GM19351 (cell line): ENCODE data around the gene C1QL2.

Experiments
- ATAC-seq: cut with Tn5 transposase; IDR thresholded peaks from one replicate; pipeline ENCODE4 v1.9.1; 2021; ENCODE audit warnings: mild to moderate bottlenecking, moderate library complexity; ENCODE audit not compliant: unreplicated experiment

Gene C1QL2

DNA sequence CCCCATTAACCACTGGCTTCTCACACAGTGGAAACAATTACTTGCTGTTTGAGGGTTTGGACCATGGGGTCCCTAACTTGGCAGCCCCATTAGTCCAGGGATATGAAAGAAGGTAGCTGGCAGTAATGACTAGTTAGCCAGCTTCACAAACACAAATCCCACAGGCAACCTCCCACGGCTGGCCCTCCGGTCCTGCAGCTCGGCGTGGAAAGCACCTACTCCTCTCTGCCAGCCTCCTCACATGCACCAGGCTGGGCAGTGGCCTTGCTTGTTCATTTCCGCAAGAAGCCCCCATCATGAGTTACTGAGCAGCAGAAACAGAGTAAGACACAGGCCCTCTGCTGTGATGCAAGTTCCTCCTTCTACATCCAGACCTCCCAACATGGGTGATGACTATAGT lies 13.7 kb downstream of the C1QL2 start:
- no peak for ATAC-seq

GRCh38 chr2:119142824-119143223 lies 15.7 kb downstream of the C1QL2 start:
- ATAC-seq: no peak

GRCh38 chr2:119137502-119137901 lies 21.0 kb downstream of the C1QL2 start:
- no peak for ATAC-seq

DNA sequence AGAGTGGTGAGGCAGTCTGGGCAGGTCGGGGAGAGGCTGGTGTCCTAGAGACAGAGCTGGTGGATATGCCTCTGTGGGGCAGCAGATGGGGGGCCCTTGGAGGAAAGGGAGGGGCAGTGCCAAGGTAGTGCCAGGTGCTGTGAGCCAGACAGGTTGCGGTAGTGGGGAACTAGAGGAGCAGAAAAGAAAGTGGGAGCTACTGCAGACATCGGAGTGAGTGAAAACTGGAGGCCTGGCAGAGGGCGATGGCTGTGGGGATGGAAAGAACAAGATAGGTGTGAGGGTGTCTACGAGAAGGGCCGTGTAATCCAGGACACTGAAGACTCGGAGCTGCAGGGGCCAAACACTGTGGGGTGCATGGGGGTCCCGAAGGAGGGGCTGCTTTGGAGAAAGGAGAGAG lies 21.7 kb downstream of the C1QL2 start:
- no peak for ATAC-seq

DNA sequence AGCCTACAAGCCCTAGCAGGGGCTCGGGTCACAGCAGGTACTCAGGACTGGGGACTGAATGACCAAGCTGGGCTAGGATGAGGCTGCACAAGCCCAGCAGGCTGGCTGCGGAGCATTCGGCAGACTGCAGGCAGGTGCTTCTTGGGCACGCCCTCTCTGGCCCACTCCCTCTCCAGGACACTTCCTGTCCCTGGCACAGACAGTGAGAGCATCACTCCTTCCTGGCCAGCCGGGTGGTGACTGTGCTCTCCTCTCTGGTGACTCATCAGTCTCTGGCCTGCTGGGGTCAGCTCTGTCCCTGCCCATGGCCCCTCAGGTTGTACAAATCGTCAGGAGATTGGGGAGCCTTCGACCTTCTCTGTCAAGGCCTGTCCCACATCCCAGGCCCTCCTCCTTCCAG lies 22.5 kb downstream of the C1QL2 start:
- no peak for ATAC-seq

DNA sequence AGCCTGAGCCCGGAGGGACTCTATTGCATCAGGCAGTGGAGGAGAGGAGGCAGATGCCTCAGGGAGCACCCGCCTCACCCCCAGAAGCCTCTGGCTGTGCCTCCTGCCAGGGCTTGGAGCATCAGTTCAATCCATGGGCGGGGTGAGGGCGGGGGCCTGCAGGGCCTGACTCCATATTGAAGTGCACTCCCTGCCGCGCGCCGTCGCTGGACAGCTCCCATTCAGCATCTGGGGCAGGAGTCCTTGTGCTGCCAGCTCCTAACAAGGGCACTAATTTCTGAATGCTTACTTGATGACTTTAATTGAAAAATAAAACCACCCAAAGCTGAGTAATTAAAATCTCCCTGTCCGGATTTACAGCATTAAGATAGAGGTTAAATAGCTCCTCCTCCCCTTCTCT lies 23.8 kb downstream of the C1QL2 start:
- ATAC-seq: no peak

- ATAC-seq: no peak
Measured at GRCh38 chr2:119126650-119127049, 31.9 kb downstream of the C1QL2 start.

- ATAC-seq: no peak
Measured at GRCh38 chr2:119123389-119123788, 35.2 kb downstream of the C1QL2 start.

DNA sequence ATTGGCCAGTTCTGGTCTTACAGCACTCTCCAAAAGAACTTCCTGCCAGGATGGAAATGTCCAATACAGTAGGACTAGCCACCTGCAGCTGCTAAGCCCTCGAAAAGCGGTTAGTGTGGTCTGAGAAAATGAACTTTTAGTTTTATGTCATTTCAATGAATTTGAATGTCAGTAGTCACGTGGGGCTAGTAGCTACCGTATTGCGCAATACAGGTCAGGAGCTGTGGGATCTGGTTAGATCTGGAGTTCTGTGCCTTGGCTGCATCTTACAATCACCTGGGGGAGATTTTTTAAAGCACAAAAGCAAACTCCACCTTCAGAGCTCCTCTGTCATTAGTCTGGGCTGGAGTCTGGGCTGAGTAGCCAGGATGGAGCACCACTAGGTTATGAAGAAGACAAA lies 35.9 kb downstream of the C1QL2 start:
- ATAC-seq: no peak

GRCh38 chr2:119119999-119120756 lies 38.4 kb downstream of the C1QL2 start:
- ATAC-seq: no peak

DNA sequence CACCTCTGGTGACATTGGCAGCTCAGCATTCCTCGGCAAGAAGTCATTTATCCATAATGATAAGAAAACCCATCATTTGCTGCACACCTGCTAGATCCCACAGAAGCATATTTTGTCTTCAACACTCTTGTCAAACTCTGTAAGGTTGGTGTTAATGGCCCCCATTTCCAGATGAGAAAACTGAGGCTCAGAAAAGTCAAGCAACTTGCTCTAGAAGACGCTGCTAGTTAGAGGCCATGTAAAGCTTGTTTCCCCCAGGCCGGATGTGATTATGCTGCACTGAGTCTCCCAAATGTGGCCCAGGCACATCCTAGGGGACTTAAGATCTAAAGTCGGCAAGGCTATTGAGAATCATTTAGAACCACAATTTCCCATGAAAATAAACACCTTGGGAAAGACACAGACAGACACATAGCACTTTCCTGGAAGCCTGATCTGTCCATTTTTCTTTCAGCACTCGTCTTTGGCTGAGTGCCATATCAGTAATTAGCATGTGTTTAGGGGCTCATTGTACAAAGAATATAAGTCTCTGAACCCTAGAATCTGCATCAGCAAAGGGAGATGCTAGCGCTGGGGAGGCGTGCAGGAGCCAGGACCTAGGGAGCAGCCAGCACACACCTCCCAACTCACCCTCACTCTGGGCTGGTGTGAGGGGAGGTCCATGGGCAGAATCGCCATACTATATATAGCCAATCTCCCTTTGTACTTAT lies 39.3 kb downstream of the C1QL2 start:
- ATAC-seq: no peak

DNA sequence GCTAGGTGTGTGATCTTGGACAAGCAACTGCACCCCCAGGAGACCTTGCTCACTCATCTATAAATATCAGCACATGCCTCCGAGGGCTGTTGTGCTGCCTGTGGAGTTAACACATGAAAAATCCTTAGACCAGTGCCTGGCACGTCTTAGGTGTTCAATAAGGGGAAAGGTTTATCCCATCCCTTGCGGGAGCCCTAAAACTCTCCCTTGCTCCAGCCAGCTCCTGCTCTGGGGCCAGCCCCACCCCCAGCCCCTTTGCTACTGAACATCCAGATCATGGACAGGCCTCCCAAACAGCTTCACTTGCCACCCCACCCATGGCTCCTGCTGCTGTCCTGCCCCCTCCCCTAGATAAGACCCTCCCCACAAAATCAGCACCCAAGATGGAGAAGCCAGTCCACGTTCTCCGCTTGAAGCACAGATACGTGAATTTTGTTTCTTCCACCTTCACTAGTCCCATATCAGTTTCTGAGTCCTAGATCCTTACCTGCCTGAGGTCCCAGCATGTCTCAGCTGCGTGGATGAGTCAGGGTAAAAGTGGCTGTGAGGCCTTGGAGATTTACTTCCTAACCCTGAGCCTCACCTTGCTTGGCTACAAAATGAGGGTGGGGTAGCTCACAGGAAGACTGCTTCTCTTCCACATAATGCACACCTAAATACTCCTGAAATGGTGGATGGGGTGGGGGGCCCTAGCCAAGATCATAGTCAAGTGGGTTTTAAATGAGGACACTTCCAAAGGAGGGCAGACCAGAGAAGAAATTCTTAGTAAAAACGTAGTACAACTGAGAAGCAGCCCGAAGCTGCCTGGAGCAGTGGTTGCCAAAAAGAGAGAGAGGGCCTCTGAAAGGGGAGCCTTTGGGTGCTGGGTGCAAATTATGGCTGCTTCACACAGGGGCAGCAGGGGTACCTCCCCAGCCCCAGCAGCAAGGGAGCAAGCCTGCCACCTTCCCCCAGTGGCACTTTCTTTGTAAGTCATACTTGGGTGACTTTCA lies 40.4 kb downstream of the C1QL2 start:
- no peak for ATAC-seq

DNA sequence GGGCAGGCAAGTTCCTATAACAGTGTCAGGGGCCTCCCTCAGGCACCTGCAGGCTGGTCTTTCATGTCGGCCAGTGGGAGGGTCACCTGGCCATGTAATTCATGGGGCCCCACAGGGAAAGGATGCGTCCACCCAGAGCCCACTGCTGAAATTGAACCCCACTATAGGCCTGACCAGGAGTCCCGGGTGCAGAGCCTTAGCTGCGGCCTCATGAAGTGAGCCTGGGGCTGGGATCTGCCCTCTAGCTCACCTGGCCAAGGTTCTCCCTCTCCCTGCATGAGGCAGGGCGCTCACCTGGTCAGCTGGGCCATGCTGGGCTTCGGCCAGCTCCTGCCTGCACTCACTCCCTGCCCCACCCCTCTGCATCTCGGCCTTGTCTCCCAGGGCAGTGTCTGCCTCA lies 41.1 kb downstream of the C1QL2 start:
- ATAC-seq: no peak

DNA sequence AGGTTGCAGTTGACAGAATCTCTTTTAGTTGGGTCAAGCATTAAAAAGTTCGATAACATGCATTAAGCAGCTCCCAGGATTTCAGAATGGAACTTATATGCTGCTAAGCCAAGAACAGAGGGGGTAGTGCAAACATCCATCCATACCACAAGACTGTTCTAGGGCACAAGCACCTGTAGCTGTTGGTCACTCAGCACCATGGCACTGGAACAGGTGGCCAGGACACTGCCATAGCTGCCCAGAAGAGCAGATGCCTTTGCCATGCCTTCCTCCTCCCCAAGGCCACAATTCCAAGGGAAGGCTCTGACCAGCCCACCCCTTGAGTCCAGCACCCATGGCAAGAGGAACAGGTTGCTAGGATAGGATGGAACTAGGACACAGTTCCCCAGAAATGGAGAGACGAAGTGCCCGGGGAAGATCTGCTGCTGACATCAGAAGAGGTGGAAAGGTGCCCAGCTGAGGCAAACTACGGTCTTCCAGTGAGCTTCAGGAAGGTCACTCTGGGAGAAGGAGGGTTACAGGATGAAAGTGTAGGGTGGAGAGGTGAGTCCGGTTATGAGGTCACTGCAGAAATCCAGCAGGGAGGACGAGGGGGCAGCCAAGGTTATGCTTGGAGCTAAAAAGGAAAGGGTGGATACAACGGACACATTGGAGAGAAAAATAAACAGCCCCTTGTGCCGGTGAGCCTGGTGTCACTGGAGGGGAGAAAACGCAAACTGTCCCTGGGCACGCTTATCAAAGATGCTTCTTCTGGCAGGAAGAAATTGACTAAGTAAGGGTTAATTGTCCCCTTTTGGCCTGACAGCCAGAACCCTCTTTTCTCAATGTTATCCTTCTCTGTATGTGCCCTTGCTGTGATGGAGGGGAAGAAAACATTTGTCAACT lies 41.9 kb downstream of the C1QL2 start:
- no peak for ATAC-seq

GRCh38 chr2:119114266-119114665 lies 44.3 kb downstream of the C1QL2 start:
- ATAC-seq: no peak

- no peak for ATAC-seq
Measured at GRCh38 chr2:119113489-119113770, 45.1 kb downstream of the C1QL2 start.

- ATAC-seq: no peak
Measured at GRCh38 chr2:119112770-119113488, 45.6 kb downstream of the C1QL2 start.

DNA sequence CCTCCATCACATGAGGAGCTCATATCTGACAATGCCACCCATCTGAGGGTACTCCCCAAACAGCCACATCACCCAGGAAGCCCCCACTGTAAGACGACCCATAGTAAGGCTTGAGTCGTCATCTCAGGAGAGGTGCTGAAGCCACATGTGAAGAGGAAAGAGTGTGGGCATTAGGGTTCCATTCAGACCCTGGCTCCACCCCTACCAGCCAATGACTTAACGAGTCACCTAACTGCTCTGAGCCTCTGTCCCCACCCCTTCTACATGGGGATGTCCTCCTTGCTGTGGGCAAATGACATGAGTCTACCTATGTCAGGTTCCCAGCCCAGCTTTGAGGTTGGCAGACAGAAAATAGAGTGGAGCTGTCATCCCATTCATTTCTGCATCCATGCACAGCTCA lies 46.3 kb downstream of the C1QL2 start:
- no peak for ATAC-seq

DNA sequence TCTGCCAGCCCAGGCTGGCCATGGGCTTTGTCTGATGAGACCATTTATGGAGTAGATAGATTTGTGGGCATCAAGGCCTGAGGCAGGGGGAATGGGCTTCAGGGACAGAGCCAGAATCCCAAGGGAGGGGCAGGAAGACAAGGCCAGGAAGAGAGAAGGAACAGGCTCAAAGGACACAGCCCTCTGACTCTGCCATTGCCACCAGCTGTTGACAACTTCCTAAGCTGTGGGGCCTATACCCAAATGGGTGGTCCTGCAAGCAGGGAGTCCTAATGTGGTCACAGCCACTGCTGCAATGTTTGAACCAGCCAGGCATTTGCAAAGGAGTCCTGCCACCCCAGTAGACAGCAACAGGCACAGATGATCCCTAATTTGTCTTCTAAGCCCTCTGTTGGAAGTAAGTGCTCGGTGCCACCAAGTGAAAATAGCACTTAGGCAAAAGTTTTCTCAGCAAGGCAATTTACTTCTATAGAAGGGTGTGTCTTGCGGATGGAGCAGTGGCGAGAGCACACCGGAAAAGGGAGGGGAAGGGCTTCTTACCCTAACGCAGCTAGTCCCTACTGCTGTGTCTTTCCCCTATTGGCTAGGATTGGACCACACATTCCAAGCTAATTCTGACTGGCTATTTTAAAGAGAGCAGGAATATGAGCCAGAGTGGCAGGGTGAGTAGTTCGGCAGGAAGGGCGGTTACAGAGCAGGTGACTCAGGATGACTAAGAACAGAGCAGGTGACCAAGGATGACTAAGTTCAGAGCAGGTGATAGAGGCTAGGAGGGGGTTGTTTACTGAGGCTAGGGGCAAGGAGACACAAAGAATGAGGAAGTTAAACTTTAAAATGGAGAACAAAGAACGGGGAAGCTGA lies 47.2 kb downstream of the C1QL2 start:
- no peak for ATAC-seq
